Activated CD4-positive, alpha-beta T cell treated with anti-CD3 and anti-CD28 coated beads for 1 hour (primary cell): Measurements from ENCODE around the gene PTPRG.

ENCODE experiments used
- DNase-seq: peaks from one replicate; pipeline ENCODE4 v3.0.0-alpha.2; 2020

PTPRG gene

GRCh38 chr3:61908382-61908781 is 347.0 kb downstream of the PTPRG start:
- no peak for DNase-seq

- DNase-seq: no peak
Observed at GRCh38 chr3:61910732-61911131, 349.4 kb downstream of the PTPRG start.

- DNase-seq: no peak
Observed at GRCh38 chr3:61912158-61912557, 350.8 kb downstream of the PTPRG start.

- DNase-seq: no peak
Observed at GRCh38 chr3:61913701-61914100, 352.3 kb downstream of the PTPRG start.

- no peak for DNase-seq
Observed at GRCh38 chr3:61914276-61914675, 352.9 kb downstream of the PTPRG start.

GRCh38 chr3:61915296-61915695 is 353.9 kb downstream of the PTPRG start:
- DNase-seq: no peak

- no peak for DNase-seq
Observed at GRCh38 chr3:61919371-61919770, 358.0 kb downstream of the PTPRG start.

- DNase-seq: no peak
Observed at GRCh38 chr3:61922118-61922517, 360.7 kb downstream of the PTPRG start.

- no peak for DNase-seq
Observed at GRCh38 chr3:61924090-61924735, 362.8 kb downstream of the PTPRG start.

GRCh38 chr3:61924991-61925390 is 363.6 kb downstream of the PTPRG start:
- DNase-seq: no peak

GRCh38 chr3:61925721-61926120 is 364.4 kb downstream of the PTPRG start:
- DNase-seq: no peak

- DNase-seq: no peak
Observed at GRCh38 chr3:61926923-61927322, 365.6 kb downstream of the PTPRG start.

- no peak for DNase-seq
Observed at GRCh38 chr3:61927332-61927731, 366.0 kb downstream of the PTPRG start.

GRCh38 chr3:61928039-61928438 is 366.7 kb downstream of the PTPRG start:
- DNase-seq: no peak

GRCh38 chr3:61928776-61929314 is 367.5 kb downstream of the PTPRG start:
- DNase-seq: no peak

GRCh38 chr3:61929617-61930016 is 368.2 kb downstream of the PTPRG start:
- DNase-seq: no peak

- DNase-seq: no peak
Observed at GRCh38 chr3:61932499-61932898, 371.1 kb downstream of the PTPRG start.

- DNase-seq: no peak
Observed at GRCh38 chr3:61933798-61934504, 372.6 kb downstream of the PTPRG start.

GRCh38 chr3:61934505-61934871 is 373.1 kb downstream of the PTPRG start:
- DNase-seq: no peak

GRCh38 chr3:61935814-61936213 is 374.4 kb downstream of the PTPRG start:
- DNase-seq: no peak

GRCh38 chr3:61936344-61936937 is 375.1 kb downstream of the PTPRG start:
- no peak for DNase-seq

- no peak for DNase-seq
Observed at GRCh38 chr3:61937477-61937876, 376.1 kb downstream of the PTPRG start.

- no peak for DNase-seq
Observed at GRCh38 chr3:61938878-61939549, 377.6 kb downstream of the PTPRG start.

- no peak for DNase-seq
Observed at GRCh38 chr3:61940236-61940635, 378.9 kb downstream of the PTPRG start.
